HG02763 (cell line): ENCODE results near the gene NCAPG.

Experiments used
- ATAC-seq: cut with Tn5 transposase; IDR thresholded peaks from one replicate; pipeline ENCODE4 v1.9.1; 2021; ENCODE audit warnings: mild to moderate bottlenecking, moderate library complexity; ENCODE audit not compliant: unreplicated experiment

Gene NCAPG, protein sequence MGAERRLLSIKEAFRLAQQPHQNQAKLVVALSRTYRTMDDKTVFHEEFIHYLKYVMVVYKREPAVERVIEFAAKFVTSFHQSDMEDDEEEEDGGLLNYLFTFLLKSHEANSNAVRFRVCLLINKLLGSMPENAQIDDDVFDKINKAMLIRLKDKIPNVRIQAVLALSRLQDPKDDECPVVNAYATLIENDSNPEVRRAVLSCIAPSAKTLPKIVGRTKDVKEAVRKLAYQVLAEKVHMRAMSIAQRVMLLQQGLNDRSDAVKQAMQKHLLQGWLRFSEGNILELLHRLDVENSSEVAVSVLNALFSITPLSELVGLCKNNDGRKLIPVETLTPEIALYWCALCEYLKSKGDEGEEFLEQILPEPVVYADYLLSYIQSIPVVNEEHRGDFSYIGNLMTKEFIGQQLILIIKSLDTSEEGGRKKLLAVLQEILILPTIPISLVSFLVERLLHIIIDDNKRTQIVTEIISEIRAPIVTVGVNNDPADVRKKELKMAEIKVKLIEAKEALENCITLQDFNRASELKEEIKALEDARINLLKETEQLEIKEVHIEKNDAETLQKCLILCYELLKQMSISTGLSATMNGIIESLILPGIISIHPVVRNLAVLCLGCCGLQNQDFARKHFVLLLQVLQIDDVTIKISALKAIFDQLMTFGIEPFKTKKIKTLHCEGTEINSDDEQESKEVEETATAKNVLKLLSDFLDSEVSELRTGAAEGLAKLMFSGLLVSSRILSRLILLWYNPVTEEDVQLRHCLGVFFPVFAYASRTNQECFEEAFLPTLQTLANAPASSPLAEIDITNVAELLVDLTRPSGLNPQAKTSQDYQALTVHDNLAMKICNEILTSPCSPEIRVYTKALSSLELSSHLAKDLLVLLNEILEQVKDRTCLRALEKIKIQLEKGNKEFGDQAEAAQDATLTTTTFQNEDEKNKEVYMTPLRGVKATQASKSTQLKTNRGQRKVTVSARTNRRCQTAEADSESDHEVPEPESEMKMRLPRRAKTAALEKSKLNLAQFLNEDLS

DNA sequence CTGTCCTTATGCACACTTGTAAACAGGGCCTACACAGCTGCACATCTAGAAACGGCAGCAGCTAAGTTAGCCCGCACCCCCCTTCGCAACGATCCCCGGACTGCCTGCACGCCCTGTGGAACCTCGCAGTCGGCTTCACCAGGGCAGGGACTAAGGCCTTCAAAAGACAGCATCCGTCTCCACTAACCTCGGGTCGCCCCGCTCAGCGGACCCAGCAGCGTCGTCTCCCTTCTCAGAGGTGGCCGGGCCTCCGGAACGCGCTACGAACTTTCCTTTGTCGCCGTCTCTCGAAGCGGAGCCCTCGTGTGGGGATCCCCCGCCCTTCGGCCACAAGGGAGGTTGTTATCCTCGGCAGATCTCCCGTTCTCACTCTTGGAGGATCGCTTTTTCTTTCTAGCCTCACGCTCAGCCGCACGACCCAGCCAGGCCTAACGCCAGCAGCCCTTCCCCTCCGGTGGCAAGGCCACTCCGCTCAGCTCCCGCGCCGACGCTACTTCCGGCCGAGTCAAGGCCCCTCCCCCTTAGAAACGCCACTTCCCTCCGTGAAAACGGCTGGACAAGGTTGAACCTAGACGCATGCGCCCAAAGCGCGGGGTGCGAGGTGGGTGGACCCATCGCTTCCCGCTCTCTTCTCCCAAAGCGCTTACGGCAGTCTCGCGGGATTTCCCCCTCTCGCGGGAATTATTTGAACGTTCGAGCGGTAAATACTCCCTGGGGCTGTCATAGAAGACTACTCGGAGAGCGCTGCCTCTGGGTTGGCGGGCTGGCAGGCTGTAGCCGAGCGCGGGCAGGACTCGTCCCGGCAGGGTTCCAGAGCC lies at the start of gene NCAPG, which contains the start of gene DCAF16:
NCAPG (plus strand) TSS at position 720 of the 818 bp plus-strand sequence. CDS start 99 bp downstream, outside the sequence.
DCAF16 (minus strand) TSS at position 498 of the 818 bp plus-strand sequence. CDS start 6,616 bp downstream, outside the sequence.
- ATAC-seq = peak; percentile 87

DNA sequence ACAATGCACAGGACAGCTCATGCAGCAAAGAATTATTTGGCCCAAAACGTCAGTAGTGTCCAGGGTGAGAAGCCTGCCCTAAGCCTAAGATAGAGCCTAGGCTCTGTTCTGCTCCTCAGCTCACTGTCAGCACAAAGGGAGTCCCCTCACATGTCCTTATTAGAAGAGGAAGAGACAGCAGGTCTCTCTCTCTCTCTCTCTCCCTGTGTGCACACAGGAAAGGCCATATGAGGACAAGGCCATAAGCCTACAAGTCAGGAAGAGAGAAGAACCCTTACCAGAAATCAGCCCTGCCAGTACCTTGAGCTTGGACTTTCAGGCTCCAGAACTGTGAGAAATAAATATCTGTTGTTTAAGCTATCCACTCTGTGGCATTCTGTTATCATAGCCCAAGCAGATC lies 49.7 kb upstream of the NCAPG start:
- ATAC-seq = no peak

DNA sequence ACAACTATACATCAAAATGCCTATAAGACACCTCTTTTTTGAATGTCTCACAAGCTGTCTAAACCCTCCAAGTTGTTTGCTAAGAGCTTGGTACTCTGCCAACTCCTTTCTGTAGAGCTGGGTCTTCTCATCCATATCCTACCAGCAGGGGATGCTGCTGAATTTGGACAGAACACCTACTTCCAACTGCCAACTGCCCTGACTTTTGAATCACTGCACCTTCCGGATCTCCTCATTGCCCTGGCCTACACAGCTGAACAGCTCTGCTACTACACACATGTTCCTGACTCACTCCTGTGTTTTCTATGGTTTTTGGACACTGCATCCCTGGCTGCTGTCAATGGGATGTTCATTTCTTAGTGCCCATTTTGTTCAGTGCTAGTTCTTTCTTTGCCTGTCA lies 48.1 kb upstream of the NCAPG start:
- no peak for ATAC-seq

DNA sequence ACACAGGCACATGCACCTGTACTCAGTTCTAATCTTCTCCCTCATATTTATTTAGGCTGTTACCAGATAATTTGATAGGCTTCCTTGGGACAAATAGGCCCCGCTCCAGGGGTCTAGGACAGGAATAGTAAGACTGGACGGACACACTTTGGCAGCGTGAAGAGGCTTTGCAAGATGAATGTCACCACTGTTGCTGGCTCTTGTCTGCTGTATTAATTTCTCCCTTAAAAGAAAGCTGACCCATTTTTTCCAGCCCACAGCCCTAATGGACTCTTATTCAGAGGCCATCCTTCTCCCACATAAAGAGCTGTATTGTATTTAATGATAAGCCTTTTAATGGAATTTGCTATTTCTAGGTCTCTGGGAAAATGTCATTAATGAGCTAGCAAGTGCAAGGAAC lies 47.4 kb upstream of the NCAPG start:
- ATAC-seq = no peak

DNA sequence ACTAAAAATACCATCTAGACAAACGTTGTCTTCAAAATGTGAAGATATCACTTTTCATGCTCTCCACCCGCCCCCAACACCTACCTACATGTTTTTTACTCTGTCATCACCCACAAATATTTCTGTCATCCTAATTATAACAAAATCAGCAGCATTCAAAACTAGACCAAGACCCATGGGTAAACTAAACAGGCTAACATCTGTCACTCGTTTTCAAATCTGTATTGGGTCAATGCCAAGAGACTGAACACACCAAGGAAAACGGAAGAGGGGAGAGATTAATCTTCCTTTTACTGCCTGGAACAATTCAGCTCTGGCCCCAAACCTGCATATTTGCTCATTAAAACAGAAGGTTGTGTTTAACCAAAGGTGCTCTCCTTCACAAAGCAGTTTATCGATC lies 46.8 kb upstream of the NCAPG start:
- no peak for ATAC-seq

DNA sequence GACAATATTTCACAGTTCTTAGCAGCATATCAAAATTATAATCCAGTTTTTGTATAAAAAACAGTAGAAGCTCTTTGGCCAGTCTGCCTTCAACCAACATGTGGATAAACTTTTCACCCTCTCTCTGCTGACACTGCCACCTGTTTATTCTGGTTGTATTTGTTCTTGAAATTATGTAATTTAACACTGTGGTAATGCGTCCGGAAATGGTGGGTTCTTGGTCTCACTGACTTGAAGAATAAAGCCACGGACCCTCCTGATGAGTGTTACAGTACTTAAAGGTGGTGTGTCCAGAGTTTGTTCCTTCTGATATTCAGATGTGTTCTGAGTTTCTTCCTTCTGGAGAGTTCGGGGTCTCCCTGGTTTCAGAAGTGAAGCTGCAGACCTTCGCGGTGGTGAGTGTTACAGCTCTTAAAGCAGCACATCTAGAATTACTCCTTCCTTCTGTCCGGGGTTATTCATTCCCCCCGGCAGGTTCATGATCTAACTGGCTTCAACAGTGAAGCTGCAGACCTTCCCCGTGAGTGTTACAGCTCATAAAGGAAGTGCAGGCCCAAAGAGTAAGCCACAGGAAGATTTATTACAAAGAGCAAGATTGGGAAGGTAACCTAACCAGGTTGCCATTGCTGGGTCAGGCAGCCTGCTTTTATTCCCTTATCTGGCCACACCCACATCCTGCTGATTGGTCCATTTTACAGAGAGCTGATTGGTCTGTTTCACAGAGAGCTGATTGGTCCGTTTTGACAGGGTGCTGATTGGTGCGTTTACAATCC lies 45.1 kb upstream of the NCAPG start:
- no peak for ATAC-seq

DNA sequence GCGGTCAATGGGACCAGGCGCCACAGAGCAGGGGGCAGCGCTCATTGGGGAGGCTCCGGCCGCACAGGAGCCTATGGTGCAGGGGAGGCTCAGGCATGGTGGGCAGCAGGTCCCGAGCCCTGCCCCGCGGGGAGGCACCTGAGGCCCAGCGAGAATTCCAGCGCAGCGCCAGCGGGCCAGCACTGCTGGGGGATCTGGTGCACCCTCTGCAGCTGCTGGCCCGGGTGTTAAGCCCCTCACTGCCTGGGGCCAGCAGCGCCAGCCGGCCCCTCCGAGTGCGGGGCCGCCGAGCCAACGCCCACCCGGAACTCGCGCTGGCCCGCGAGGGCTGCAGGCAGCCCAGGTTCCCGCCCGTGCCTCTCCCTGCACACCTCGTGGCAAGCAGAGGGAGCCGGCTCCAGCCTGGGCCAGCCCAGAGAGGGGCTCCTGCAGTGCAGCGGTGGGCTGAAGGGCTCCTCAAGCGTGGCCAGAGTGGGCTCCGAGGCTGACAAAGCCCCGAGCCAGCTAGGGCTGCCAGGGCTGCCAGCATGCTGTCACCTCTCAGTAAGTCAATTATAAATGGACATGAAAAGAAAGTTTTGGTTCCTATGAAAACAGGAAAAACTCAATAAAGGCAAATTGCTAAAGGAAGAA lies 43.8 kb upstream of the NCAPG start:
- ATAC-seq = no peak

DNA sequence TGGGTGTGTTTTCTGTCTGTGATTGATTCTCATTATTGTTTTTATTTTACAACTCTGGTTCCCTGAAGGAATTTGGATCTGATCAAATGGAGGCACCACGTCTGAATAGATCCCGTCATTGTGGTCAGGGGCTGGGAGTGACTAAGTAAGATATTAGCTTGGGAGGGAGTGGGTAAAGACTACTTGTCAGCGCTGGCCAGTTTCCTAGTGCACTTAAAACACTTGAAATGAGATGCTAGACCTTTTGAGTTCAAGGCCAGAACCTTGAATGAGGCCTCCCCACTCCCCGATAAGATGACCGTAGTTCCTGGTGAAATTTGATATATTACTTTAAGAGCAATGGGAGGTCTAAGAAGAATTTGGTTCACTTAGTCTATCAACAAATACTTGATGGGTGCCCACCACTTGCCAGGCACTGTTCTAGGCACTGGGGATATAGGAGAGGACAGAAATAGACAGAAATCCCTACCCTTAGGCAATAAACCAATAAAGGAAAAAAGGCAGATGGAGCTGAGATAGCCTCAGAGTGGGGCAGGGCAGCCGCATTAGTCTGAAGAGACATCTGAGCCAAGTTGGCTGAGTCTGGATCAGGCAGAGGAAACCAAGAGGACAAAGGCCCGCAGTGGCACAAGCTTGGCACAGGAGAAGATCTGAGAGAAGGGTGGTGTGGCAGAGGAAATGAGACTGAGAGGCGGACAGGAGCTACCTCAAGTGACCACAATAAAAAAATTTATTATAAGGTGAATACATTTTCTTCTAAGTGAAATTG lies 41.2 kb upstream of the NCAPG start:
- no peak for ATAC-seq

DNA sequence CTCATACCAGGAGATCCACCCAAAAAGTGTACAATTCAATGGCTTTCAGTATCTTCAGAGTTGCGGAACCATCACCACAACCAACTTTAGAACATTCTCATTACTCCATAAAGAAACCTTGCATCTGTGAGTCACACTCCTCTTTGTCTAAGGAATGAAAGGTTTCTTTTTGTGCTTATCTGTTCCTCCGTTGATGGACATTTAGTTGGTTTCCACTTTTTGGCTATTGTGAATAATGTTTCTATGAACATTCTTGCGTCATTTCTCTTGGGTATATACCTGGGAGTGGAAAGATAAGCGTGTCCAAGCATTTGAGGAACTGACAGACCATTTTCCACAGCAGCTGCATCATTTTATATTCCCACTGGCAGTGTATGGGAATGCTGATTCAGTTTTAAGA lies 39.9 kb upstream of the NCAPG start:
- ATAC-seq = no peak

DNA sequence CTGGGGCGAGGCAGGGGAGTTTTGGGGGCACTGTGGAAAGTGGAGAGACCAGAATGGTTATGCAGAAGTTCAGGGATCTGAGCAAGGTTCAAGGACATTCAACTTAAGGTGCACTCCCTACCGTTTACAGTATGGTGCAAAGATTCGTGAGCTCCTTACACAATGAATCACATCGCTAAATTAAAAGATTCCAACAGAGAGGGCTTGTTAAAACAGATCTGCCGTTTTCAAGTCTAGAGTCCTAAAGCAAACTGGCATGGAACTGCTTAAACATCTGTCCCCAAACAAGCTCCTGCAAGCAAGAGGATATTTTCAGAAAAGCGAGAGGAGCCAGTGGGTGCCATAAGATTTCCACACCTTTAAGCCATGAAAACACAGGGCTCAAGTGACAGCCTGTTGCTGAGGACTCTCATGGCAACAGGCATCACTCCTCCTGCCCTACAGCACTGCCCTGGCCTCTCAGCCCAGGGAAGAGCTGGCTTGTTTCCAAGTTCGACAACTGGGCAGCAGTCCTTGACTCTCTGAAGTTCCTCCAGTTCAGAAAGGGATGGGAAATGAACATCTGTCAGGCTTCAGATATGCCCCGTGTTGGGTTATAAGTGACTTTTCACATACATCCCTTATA lies 39.4 kb upstream of the NCAPG start:
- no peak for ATAC-seq

DNA sequence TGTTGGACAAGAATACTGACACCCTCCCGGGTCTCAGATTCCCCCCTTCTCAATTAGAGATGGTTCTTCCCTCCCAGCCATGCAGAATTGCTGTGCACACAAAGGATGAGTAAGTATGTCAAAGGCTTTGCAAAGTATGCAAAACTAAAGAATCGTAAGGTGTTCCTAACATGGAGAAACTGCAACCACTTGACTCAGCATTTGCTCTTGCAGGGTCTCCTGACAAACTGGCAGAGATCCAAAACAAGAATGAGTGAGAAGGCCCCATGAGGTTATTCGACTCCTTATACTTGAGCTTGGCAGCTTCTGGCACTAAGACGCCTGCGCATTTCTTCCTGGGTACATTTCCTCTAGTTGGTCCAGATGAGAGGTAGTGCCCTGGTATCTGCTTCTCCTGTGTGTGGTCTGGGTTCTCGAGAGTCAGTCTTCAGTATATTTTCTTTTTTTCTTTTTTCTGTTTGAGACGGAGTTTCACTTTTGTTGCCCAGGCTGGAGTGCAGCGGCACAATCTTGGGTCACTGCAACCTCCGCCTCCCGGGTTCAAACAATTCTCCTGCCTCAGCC lies 37.6 kb upstream of the NCAPG start:
- no peak for ATAC-seq

DNA sequence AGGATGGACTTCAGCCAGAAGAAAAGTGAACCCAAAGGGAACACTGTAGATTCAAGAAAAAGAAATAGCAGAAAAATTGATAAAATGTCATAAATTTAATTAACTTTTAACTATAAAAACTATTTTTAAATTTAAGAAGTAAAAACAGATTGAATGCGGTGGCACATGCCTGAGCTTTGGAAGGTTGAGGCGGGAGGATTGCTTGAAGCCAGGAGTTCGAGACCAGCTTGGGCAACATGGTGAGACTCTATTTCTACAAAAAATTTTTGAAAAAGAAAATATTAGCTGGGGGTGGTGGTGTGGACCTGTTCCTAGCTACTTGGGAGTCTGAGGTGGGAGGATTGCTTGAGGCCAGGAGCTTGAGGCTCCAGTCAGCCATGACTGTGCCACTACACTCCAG lies 32.3 kb upstream of the NCAPG start:
- ATAC-seq = no peak

DNA sequence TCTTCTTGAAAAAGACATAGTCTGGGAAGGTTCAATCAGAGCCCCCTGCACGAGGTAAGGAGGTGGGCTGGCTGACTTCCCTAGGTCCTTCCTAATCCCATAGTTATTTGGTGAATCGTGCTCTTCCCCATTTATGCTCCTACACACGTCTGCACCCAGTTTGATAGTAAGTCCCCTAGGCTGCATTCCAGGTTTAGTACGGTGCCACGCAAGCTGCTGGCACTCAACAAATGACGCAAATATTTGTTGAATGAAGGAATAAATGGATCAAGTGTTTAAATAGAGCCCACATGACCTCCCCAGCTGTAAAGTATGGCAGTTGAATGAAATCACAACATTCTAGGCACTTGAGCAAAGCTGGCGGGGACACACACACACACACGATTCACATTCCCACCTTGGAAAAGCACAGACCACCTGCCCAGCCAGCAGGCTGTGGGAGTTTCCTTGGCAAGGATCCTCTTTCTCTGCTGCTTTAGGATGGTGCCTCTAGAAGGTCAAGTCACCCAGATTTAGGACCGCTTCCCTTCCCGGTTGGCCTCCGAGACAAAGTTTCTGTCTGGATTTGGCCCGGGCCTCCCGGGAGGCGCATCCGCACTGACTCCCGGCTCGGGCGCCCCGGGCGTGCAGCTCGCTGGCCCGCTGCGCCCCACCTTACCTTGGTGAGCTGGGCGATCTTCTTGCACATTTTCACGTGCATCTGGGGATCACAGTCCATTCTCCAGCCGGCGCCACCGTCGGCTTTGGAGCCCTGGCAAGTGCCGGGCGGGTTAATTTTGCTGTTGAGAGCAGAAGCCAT lies 30.1 kb upstream of the NCAPG start:
- no peak for ATAC-seq

DNA sequence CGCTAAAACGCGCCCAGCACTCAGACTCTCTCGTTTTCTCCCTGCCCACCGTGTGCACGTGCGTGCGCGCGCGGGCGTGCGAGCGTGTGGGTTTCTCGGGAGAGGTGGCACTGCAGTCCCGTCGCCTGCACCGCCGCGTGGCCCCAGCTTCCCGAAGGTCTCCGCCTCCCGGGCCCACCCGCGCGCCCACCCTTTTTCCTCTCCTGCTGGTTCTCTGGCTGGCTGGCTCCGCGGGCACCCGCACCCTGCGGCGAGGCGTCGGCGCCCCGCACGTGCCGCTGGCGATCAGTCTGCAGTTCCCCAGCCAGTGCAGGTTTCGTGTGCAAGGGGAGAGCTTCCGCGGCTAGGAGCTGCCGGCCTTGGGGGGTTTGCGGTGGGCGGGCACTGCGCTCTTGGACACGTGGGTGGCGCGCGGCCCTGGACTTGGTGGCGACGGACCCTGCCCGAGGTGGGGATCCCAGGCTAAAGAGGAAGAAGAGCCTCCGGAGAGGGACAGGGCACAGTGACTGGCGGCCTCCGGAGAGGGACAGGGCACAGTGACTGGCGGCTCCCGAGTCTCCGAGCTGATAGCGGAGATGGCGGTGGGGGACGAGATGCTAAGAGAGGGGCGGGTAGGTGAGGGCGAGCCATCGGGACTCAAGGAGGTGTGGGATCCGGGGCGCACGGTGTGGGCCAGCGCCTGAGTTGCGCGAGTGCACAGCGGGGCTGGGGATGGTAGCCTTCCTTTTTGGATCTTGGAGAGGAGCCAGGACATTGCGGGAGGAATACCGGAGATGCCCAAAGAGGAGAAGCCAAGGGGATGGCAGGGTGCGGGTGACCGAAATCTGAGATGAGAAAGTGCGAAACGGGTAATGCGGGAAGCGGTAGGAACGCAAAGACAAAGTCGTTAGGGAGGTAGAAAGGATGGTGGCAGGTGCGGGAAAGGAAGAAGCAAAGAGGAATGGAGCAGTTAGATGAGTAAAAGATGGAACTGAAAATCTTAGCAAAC lies 29.2 kb upstream of the NCAPG start, which contains the start of gene FAM184B:
FAM184B (minus strand) TSS at position 322 of the 988 bp plus-strand sequence. CDS start 322 bp downstream, outside the sequence.
- ATAC-seq = no peak

DNA sequence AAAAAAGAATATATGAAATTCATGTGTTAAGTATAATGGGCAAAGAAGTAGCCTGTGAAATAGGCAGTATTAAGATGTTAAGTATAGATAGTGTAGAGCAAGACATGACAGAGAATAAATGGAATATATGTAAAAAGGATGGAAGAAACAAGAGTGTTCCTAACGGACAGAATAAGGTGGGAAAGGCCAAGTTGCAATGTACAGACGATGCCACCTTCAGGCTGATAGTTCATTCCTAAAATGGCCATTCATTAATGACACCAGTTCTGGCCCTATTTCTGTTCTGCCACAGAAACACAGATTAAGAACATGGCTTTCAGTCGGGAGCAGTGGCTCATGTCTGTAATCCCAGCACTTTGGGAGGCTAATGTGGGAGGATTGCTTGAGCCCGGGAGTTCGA lies 24.9 kb upstream of the NCAPG start:
- no peak for ATAC-seq

DNA sequence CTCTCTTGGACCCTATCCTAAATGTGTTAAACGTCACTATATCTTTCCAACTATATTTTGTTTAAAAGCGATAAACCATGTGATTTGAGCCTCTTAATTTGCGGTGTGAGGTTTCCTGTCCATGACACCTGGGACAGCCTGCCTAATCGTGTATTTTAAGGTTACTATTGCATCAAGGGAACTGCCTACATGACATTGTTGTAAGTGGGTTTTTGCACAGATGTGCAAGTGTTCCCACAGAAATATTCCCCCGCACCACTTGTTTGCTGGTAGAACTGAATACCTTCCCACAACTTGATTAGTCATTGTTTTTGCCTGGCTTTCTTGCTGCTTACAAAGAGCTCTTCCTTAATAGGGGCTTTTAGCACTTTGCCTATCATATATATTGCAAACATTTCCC lies 24.2 kb upstream of the NCAPG start:
- no peak for ATAC-seq
